ACC112 (cell line): Measurements from ENCODE around the gene IGSF5.
"Not testable (repeated sequence)": the region's sequence is repeated elsewhere in the genome, so short reads cannot be mapped to it uniquely, and the experiment has no call there.

Source experiments
- H2AFZ ChIP-seq: fragments of 200-600 bp; sonication (generic); one replicate; pipeline ENCODE4 v1.6.0; 2017; ENCODE audit warnings: antibody characterized with exemption, low read length; ENCODE audit not compliant: unreplicated experiment
- H3K27ac ChIP-seq: fragments of 200-600 bp; sonication (generic); 2 replicates; pipeline ENCODE4 v1.5.1; 2014; ENCODE audit warnings: low read depth, mild to moderate bottlenecking, antibody characterized with exemption, low read length, moderate library complexity
- H3K27me3 ChIP-seq: fragments of 200-600 bp; sonication (generic); 2 replicates; pipeline ENCODE4 v1.6.1; 2014; ENCODE audit warnings: mild to moderate bottlenecking, antibody characterized with exemption, low read length, moderate library complexity, mixed read lengths; ENCODE audit not compliant: insufficient read depth
- H3K36me3 ChIP-seq: fragments of 200-600 bp; sonication (generic); 2 replicates; pipeline ENCODE4 v1.6.1; 2016; ENCODE audit warnings: mild to moderate bottlenecking, antibody characterized with exemption, low read length, moderate library complexity, mixed read lengths; ENCODE audit not compliant: insufficient read depth
- H3K4me1 ChIP-seq: fragments of 200-600 bp; sonication (generic); one replicate; pipeline ENCODE4 v1.6.1; 2016; ENCODE audit warnings: low read length, mixed read lengths; ENCODE audit not compliant: insufficient read depth, unreplicated experiment, control insufficient read depth
- H3K4me3 ChIP-seq: fragments of 200-600 bp; sonication (generic); 2 replicates; pipeline ENCODE4 v1.5.1; 2014; ENCODE audit warnings: mild to moderate bottlenecking, low read depth, low read length
- H3K79me2 ChIP-seq: fragments of 200-600 bp; sonication (generic); one replicate; pipeline ENCODE4 v1.6.0; 2016; ENCODE audit warnings: low read length; ENCODE audit not compliant: control insufficient read depth, unreplicated experiment, insufficient read depth

Gene IGSF5

GRCh38 chr21:39744883-39745282 is at the start of gene IGSF5:
IGSF5 (plus strand) TSS chr21:39745183; CDS start chr21:39745510, 327 bp downstream.
- H2AFZ ChIP-seq, H3K4me1 ChIP-seq, H3K36me3 ChIP-seq, H3K27me3 ChIP-seq, H3K79me2 ChIP-seq, H3K4me3 ChIP-seq, H3K27ac ChIP-seq: not testable (repeated sequence)

DNA sequence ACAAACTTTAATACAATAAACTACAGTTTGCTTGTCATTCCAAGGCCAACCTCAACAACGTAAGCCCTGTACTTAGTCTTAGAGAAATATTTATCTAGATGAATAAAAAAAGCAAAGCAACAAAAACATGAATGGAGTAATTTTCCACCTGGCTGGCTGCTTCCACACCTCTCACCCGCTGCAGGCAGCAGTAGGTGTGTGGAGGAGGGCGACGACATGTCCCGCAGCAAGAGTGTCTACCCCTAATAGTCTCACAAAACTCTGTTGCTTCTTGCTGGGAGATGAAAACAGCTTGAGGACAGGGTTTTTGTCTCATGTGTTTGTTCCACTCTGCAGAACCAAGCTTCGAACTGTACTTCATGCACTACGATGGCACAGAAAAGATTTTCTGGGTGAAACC is 48.8 kb upstream of the IGSF5 start:
- no peak overlapping the region for H3K27ac ChIP-seq
- H3K4me1 ChIP-seq = no peaks in the 10 kb centered on the region
- no peak overlapping the region for H3K4me3 ChIP-seq
- no peaks in the 10 kb centered on the region for H3K79me2 ChIP-seq
- H3K36me3 ChIP-seq = no peaks in the 10 kb centered on the region
- H2AFZ ChIP-seq = no peak overlapping the region
- no peaks in the 10 kb centered on the region for H3K27me3 ChIP-seq

GRCh38 chr21:39696618-39697017 is 48.4 kb upstream of the IGSF5 start:
- H3K4me3 ChIP-seq = no peak overlapping the region

DNA sequence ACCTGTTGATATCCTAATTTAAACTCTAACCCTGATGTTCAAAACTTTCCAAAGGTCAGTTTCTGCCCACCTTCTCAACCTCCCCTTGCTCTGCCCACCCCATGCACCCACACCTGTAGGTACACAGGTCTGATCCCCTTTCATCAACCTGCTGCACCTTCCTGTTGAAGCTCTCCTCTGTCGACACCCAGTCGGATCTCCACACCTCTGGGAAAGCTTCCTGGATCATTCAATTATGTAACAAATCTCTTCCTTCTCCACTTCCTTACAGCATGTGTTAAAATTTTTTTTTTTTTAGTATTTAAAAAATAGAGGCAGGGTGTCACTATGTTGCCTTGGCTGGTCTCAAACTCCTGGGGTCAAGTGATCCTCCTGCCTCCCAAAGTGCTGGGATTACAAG is 44.7 kb upstream of the IGSF5 start:
- Histone ChIP-seq H2AFZ (no peak overlapping the region), H3K27me3 (no peaks in the 10 kb centered on the region), H3K4me1 (no peaks in the 10 kb centered on the region), H3K79me2 (no peaks in the 10 kb centered on the region), H3K4me3 (no peak overlapping the region), H3K27ac (no peak overlapping the region), H3K36me3 (no peaks in the 10 kb centered on the region)

More at GRCh38 chr21:39696618-39697017, 48.4 kb upstream of the IGSF5 start:
- H3K27ac ChIP-seq = no peak overlapping the region
- H3K4me1 ChIP-seq = no peaks in the 10 kb centered on the region
- H3K27me3 ChIP-seq = no peaks in the 10 kb centered on the region
- no peaks in the 10 kb centered on the region for H3K79me2 ChIP-seq
- no peaks in the 10 kb centered on the region for H3K36me3 ChIP-seq
- no peak overlapping the region for H2AFZ ChIP-seq

- no peaks in the 10 kb centered on the region for H3K36me3 ChIP-seq
- no peak overlapping the region for H3K27ac ChIP-seq
- no peaks in the 10 kb centered on the region for H3K79me2 ChIP-seq
- H3K4me3 ChIP-seq = no peak overlapping the region
- H3K27me3 ChIP-seq = no peaks in the 10 kb centered on the region
- H2AFZ ChIP-seq = no peak overlapping the region
- H3K4me1 ChIP-seq = no peaks in the 10 kb centered on the region
These were observed 41.4 kb upstream of the IGSF5 start for GRCh38 chr21:39703578-39703977.

GRCh38 chr21:39705849-39706248 is 39.1 kb upstream of the IGSF5 start:
- Histone ChIP-seq H3K27ac (no peak overlapping the region), H3K4me3 (no peak overlapping the region), H3K4me1 (no peaks in the 10 kb centered on the region), H3K36me3 (no peaks in the 10 kb centered on the region), H3K27me3 (no peaks in the 10 kb centered on the region), H2AFZ (no peak overlapping the region), H3K79me2 (no peaks in the 10 kb centered on the region)

DNA sequence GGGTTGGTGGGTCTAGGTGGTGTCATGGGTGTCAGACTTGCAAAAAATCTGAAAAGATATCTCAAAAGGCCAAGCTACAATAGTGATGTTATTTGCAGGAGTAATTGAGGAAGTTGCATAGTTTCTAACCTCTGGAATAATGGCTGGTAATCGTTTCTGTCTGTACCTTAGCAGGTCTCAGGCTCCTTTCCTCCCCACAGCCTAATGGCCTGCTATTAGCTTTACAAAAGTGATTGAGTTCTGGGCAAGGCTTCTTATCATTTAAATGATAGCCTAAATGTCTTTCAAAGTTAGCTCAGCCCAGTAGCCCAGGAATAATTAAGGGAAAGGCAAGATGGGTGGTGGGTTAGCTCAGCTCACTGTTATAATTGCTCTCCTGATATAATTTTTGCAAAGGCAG is 37.7 kb upstream of the IGSF5 start:
- Histone ChIP-seq H3K27me3 (no peaks in the 10 kb centered on the region), H3K27ac (no peak overlapping the region), H3K4me1 (no peaks in the 10 kb centered on the region), H3K4me3 (no peak overlapping the region), H3K36me3 (no peaks in the 10 kb centered on the region), H3K79me2 (no peaks in the 10 kb centered on the region), H2AFZ (no peak overlapping the region)

DNA sequence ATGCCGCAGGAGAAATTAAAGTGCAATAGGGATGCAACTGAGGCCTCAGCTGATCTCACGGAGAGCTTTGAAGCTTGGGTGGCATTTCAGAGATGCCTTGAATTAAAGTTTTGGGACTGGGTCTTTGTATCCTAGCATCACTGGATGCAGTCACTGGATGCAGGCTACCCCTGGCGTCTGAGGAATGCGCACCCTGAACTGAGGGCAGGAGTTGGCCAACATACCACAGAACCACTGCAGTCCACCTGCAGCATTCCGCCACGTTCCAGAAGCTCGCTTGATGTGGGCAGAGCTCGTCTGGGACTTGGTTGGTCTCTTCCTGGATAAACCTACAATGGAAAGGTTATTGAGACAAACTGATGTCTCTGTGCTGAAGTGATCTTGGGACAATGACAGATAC is 34.1 kb upstream of the IGSF5 start:
- no peak overlapping the region for H3K4me3 ChIP-seq
- H3K36me3 ChIP-seq = no peaks in the 10 kb centered on the region
- H3K27ac ChIP-seq = no peak overlapping the region
- no peaks in the 10 kb centered on the region for H3K27me3 ChIP-seq
- H2AFZ ChIP-seq = no peak overlapping the region
- H3K79me2 ChIP-seq = no peaks in the 10 kb centered on the region
- no peaks in the 10 kb centered on the region for H3K4me1 ChIP-seq

- H3K36me3 ChIP-seq = no peaks in the 10 kb centered on the region
These were observed 32.7 kb upstream of the IGSF5 start for GRCh38 chr21:39712273-39712672.

DNA sequence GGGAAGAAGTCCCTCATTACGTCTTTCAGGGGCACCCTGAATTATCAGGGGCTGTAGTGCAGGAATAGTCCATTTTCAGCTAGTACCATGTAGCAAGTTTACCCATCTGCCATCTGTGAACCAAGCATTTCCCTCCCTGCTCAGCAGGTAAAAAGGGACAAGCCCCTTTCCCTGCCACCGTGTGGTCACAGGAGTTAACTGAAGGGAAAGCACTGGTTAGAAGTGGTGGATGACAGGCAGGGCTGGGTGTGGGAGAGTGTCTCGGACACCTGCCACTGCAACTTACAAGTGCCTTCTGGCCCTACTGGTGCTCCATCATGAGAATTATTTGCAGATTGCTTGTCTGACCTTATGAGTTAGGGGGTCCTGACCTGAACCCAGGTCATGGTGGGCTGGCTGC is 32.0 kb upstream of the IGSF5 start:
- Histone ChIP-seq H3K27ac (no peak overlapping the region), H3K36me3 (no peaks in the 10 kb centered on the region), H2AFZ (no peak overlapping the region), H3K79me2 (no peaks in the 10 kb centered on the region), H3K27me3 (no peaks in the 10 kb centered on the region), H3K4me1 (no peaks in the 10 kb centered on the region), H3K4me3 (no peak overlapping the region)

More at GRCh38 chr21:39712273-39712672, 32.7 kb upstream of the IGSF5 start:
- Histone ChIP-seq H3K4me1 (no peaks in the 10 kb centered on the region), H3K27ac (no peak overlapping the region), H3K27me3 (no peaks in the 10 kb centered on the region), H3K4me3 (no peak overlapping the region), H2AFZ (no peak overlapping the region), H3K79me2 (no peaks in the 10 kb centered on the region)

DNA sequence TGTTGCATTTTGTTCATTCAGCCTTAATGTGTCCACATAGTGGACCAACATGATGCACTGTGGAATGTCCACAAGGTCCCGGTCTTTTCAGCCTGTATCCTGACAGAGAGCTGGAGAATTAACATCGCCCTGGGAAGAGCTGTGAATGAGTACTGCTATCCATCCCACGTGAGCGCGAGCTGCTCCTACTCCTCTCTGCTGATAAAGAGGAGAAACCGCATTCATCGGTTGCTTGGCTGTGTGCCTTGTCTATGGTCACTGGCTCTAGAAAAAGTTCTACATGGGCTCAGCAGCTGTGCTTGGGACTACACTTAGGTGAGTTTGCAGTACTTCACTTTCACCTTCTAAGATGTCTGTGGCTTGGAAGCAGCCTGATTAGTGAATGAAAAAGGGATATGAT is 31.1 kb upstream of the IGSF5 start:
- H3K4me1 ChIP-seq = no peaks in the 10 kb centered on the region
- no peaks in the 10 kb centered on the region for H3K27me3 ChIP-seq
- H3K36me3 ChIP-seq = no peaks in the 10 kb centered on the region
- no peaks in the 10 kb centered on the region for H3K79me2 ChIP-seq
- no peak overlapping the region for H3K4me3 ChIP-seq
- no peak overlapping the region for H3K27ac ChIP-seq
- no peak overlapping the region for H2AFZ ChIP-seq
